H9 (cell line): ENCODE data around the gene EFHD1. TPM values are rescaled to one million over a fixed set of nuclear protein-coding genes. Genes with fewer than 3 reads are reported as not detected.

Experiments
- DNase-seq: peaks from one replicate; pipeline ENCODE4 v3.0.0-alpha.2; 2017
- H2AFZ ChIP-seq: one replicate; pipeline ENCODE4 v1.6.1; 2013; ENCODE audit warnings: mild to moderate bottlenecking, low read length, control low read depth, moderate library complexity
- H2AK5ac ChIP-seq: 2 replicates; pipeline ENCODE4 v1.6.1; 2013; ENCODE audit warnings: low read length, control low read depth, mixed read lengths; ENCODE audit not compliant: insufficient read length
- H2BK120ac ChIP-seq: one replicate; pipeline ENCODE4 v1.6.1; 2013; ENCODE audit warnings: low read depth, mild to moderate bottlenecking, low read length, control low read depth, inconsistent platforms; ENCODE audit not compliant: poor library complexity, severe bottlenecking
- H2BK12ac ChIP-seq: 2 replicates; pipeline ENCODE4 v1.6.1; 2013; ENCODE audit warnings: low read length, control low read depth, mixed read lengths, low read depth; ENCODE audit not compliant: insufficient read length
- H2BK15ac ChIP-seq: 2 replicates; pipeline ENCODE4 v1.6.1; 2013; ENCODE audit warnings: low read depth, low read length, control low read depth
- H2BK20ac ChIP-seq: one replicate; pipeline ENCODE4 v1.6.1; 2013; ENCODE audit warnings: low read depth, mild to moderate bottlenecking, low read length, control low read depth, inconsistent platforms; ENCODE audit not compliant: poor library complexity, severe bottlenecking
- H2BK5ac ChIP-seq: 2 replicates; pipeline ENCODE4 v1.6.1; 2013; ENCODE audit warnings: low read length, control low read depth, mixed read lengths; ENCODE audit not compliant: insufficient read length
- H3K14ac ChIP-seq: 2 replicates; pipeline ENCODE4 v1.6.1; 2013; ENCODE audit warnings: low read length, control low read depth; ENCODE audit not compliant: insufficient read depth
- H3K18ac ChIP-seq: 2 replicates; pipeline ENCODE4 v1.6.1; 2013; ENCODE audit warnings: low read depth, mild to moderate bottlenecking, mixed read lengths, low read length, control low read depth; ENCODE audit not compliant: insufficient read length
- H3K23ac ChIP-seq: 2 replicates; pipeline ENCODE4 v1.6.1; 2013; ENCODE audit warnings: low read length, control low read depth, mixed read lengths, low read depth; ENCODE audit not compliant: insufficient read length
- H3K23me2 ChIP-seq: 2 replicates; pipeline ENCODE4 v1.6.1; 2013; ENCODE audit warnings: low read depth, mild to moderate bottlenecking, mixed read lengths, low read length, control low read depth; ENCODE audit not compliant: insufficient read length, poor library complexity, severe bottlenecking
- H3K27ac ChIP-seq: 2 replicates; pipeline ENCODE4 v1.5.1; 2013; ENCODE audit warnings: low read length, control low read depth, mixed read lengths, low read depth; ENCODE audit not compliant: insufficient read length
- H3K27me3 ChIP-seq: 2 replicates; pipeline ENCODE4 v1.6.1; 2013; ENCODE audit warnings: low read length, control low read depth, inconsistent platforms; ENCODE audit not compliant: insufficient read depth
- H3K4ac ChIP-seq: 2 replicates; pipeline ENCODE4 v1.6.1; 2013; ENCODE audit warnings: low read depth, mild to moderate bottlenecking, control low read depth, inconsistent platforms, low read length, moderate library complexity
- H3K4me1 ChIP-seq: 2 replicates; pipeline ENCODE4 v1.6.1; 2013; ENCODE audit warnings: low read length, control low read depth, inconsistent platforms; ENCODE audit not compliant: insufficient read depth
- H3K4me2 ChIP-seq: 2 replicates; pipeline ENCODE4 v1.6.1; 2013; ENCODE audit warnings: low read length, control low read depth, mixed read lengths; ENCODE audit not compliant: insufficient read length, insufficient read depth
- H3K56ac ChIP-seq: 2 replicates; pipeline ENCODE4 v1.6.1; 2013; ENCODE audit warnings: low read depth, mild to moderate bottlenecking, mixed read lengths, low read length, control low read depth; ENCODE audit not compliant: insufficient read length
- H3K79me1 ChIP-seq: 2 replicates; pipeline ENCODE4 v1.6.1; 2013; ENCODE audit warnings: low read depth, mild to moderate bottlenecking, moderate library complexity, low read length, control low read depth, inconsistent platforms; ENCODE audit not compliant: insufficient read depth, poor library complexity, severe bottlenecking
- H3K79me2 ChIP-seq: 2 replicates; pipeline ENCODE4 v1.6.1; 2013; ENCODE audit warnings: low read length, control low read depth, inconsistent platforms; ENCODE audit not compliant: insufficient read depth
- H3K9ac ChIP-seq: 2 replicates; pipeline ENCODE4 v1.6.1; 2013; ENCODE audit warnings: low read length, control low read depth, mixed read lengths; ENCODE audit not compliant: insufficient read length; ENCODE audit errors: extremely low read depth
- H3K9me3 ChIP-seq: one replicate; pipeline ENCODE4 v1.6.1; 2013; ENCODE audit warnings: low read depth, low read length, inconsistent platforms; ENCODE audit not compliant: control insufficient read depth
- H3T11ph ChIP-seq: one replicate; pipeline ENCODE4 v1.6.1; 2013; ENCODE audit warnings: mild to moderate bottlenecking, low read length, control low read depth, inconsistent platforms
- H4K20me1 ChIP-seq: one replicate; pipeline ENCODE4 v1.6.1; 2013; ENCODE audit not compliant: control insufficient read depth, insufficient read length, insufficient read depth
- H4K5ac ChIP-seq: 2 replicates; pipeline ENCODE4 v1.6.1; 2013; ENCODE audit warnings: low read depth, mild to moderate bottlenecking, mixed read lengths, low read length, control low read depth; ENCODE audit not compliant: insufficient read length
- H4K8ac ChIP-seq: replicated peaks from 2 replicates; pipeline ENCODE4 v1.6.1; 2013; ENCODE audit warnings: low read length, control low read depth, mixed read lengths, low read depth; ENCODE audit not compliant: insufficient read length
- H4K91ac ChIP-seq: 2 replicates; pipeline ENCODE4 v1.6.1; 2013; ENCODE audit warnings: low read depth, mild to moderate bottlenecking, moderate library complexity, mixed read lengths, low read length, control low read depth; ENCODE audit not compliant: insufficient read length
- H3K27ac Mint-ChIP-seq, 3 experiments: 2 replicates in 2 of 3; 3 replicates in 1 of 3; pipeline ENCODE4 v1.8.0; 2020 to 2021; ENCODE audit warnings: mixed read lengths in 3 of 3, mild to moderate bottlenecking in 1 of 3, moderate library complexity in 1 of 3
- H3K27me3 Mint-ChIP-seq: 2 replicates; pipeline ENCODE4 v1.8.0; 2021; ENCODE audit warnings: low read depth, mild to moderate bottlenecking, moderate library complexity, mixed read lengths
- H3K36me3 Mint-ChIP-seq, 3 experiments: 2 replicates in 2 of 3; 3 replicates in 1 of 3; pipeline ENCODE4 v1.8.0; 2020 to 2021; ENCODE audit warnings: low read depth in 3 of 3, mixed read lengths in 3 of 3; ENCODE audit not compliant: insufficient read depth in 1 of 3
- H3K4me1 Mint-ChIP-seq, 2 experiments: 2 replicates each; pipeline ENCODE4 v1.8.0; 2020; ENCODE audit warnings: mixed read lengths in 2 of 2
- H3K4me3 Mint-ChIP-seq, 2 experiments: 2 replicates in 1 of 2; 3 replicates in 1 of 2; pipeline ENCODE4 v1.8.0; 2020 to 2021; ENCODE audit warnings: mild to moderate bottlenecking in 2 of 2, mixed read lengths in 2 of 2, moderate library complexity in 1 of 2
- H3K9me3 Mint-ChIP-seq, 2 experiments: 2 replicates in 1 of 2; 3 replicates in 1 of 2; pipeline ENCODE4 v1.8.0; 2020; ENCODE audit warnings: mild to moderate bottlenecking in 2 of 2, mixed read lengths in 2 of 2, moderate library complexity in 1 of 2
- CTCF ChIP-seq: fragments of 200-600 bp; sonication (generic); conservative IDR thresholded peaks from 3 replicates; pipeline ENCODE4 v1.8.0; 2021; ENCODE audit warnings: antibody characterized with exemption, mild to moderate bottlenecking
- WGBS: extraction: QIAGEN DNeasy Blood & Tissue Kit; methylation state at CpG from one replicate; pipeline ENCODE4 v1.1.7; 2013; ENCODE audit warnings: missing lambda C conversion rate, low lambda C conversion rate, mixed read lengths; ENCODE audit not compliant: insufficient read length; ENCODE audit errors: extremely low coverage; 5-methylcytosine and 5-hydroxymethylcytosine counted together
- total RNA-seq: library from RNA; stranded (reverse); gene quantifications from 2 replicates; pipeline ENCODE4 v1.2.1, GENCODE V29; 2021

EFHD1 gene
- total RNA-seq, 1 experiment from 2014 or later: 2.8 TPM

GRCh38 chr2:232592772-232593395 lies 40.5 kb upstream of the EFHD1 start:
- WGBS: no CpG with 5 or more reads among the region's 3 CpGs
- Mint-ChIP-seq H3K4me3 (no peak overlapping the region), H3K27me3 (peaks cover 3% of the 10 kb centered on the region; the same call in 1 of the 2 replicates), H3K9me3 (peaks cover 0 to 12% of the 10 kb centered on the region in 2 experiments; a peak in 3 of 5 replicates), H3K27ac (no peak overlapping the region), H3K36me3 (peaks cover 2 to 14% (median 6%) of the 10 kb centered on the region in 3 experiments; a peak in 5 of 7 replicates), H3K4me1 (peaks cover 16 to 18% of the 10 kb centered on the region in 2 experiments)
- no peak overlapping the region for H3K9ac ChIP-seq
- no peak overlapping the region for H3K18ac ChIP-seq
- no peaks in the 10 kb centered on the region for H3K9me3 ChIP-seq
- H3K4ac ChIP-seq: no peak overlapping the region
- no peak overlapping the region for H3K27ac ChIP-seq
- H2BK15ac ChIP-seq: no peak overlapping the region
- no peaks in the 10 kb centered on the region for H3K79me2 ChIP-seq
- H3T11ph ChIP-seq: no peak overlapping the region
- no peak overlapping the region for H2BK20ac ChIP-seq
- no peaks in the 10 kb centered on the region for H3K79me1 ChIP-seq
- no peak for DNase-seq
- no peak overlapping the region for H4K5ac ChIP-seq
- no peak overlapping the region for H2BK12ac ChIP-seq
- no peak overlapping the region for H3K14ac ChIP-seq
- no peak overlapping the region for H4K8ac ChIP-seq
- no peak overlapping the region for H2BK120ac ChIP-seq
- no peak overlapping the region for H4K91ac ChIP-seq
- peaks cover 3% of the 10 kb centered on the region for H4K20me1 ChIP-seq
- no peak overlapping the region for H3K23ac ChIP-seq
- no peaks in the 10 kb centered on the region for H3K27me3 ChIP-seq
- no peak overlapping the region for H2BK5ac ChIP-seq
- no peaks in the 10 kb centered on the region for H3K4me1 ChIP-seq
- H3K4me2 ChIP-seq: no peak overlapping the region
- no peak for TF ChIP-seq CTCF
- H3K56ac ChIP-seq: no peak overlapping the region
- H3K23me2 ChIP-seq: no peaks in the 10 kb centered on the region
- no peak overlapping the region for H2AK5ac ChIP-seq
- H2AFZ ChIP-seq: no peak overlapping the region
